HG03354 (cell line): ENCODE data around the gene CHN1.

Source experiments
- ATAC-seq: cut with Tn5 transposase; IDR thresholded peaks from one replicate; pipeline ENCODE4 v1.9.1; 2021; ENCODE audit warnings: mild to moderate bottlenecking; ENCODE audit not compliant: unreplicated experiment, poor library complexity, severe bottlenecking

Gene CHN1

DNA sequence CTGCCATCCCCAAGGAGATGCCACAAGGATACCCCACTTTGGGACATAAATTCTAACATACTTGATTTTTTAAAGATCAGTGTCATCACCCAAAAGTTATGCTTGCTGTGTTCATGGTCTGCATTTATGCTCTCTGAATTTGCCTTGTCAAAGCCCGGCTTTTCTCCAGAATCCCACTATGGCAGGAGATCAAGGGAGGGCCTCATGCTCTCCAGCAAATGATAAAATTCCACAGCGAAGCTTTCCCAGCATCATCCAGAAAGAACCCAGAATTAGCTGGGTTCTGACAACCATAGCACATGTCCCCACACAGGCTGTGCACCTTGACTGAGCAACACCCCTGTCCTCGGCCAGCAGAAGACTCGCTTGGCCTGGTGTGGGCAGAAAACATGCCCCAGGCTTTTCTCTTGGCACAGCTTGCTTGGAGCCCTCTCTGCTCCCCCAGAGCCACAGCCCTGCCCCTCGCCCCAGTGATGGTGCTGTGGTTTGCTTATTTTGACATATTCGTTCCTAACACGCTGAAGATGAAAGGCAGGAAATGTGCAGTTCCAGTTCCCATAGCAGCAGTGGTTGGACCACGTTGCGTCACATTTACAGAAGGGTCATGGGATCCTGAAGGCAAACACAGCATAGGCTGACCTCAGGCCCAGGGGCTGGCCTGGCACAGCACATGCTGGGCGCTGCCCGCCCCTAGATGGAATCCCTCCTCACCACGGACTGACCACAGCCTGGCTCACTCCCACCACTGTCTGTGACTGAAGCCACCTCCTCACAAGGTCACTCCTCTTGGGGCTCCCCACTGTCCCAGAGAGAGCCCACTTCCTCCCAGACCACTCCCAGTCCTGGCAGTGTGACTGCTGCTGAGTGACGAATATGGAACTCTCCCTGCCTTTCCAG is 226.8 kb downstream of the CHN1 start:
- ATAC-seq, result peak; percentile 60

GRCh38 chr2:174777347-174778084 is 227.7 kb downstream of the CHN1 start:
- ATAC-seq, result no peak

DNA sequence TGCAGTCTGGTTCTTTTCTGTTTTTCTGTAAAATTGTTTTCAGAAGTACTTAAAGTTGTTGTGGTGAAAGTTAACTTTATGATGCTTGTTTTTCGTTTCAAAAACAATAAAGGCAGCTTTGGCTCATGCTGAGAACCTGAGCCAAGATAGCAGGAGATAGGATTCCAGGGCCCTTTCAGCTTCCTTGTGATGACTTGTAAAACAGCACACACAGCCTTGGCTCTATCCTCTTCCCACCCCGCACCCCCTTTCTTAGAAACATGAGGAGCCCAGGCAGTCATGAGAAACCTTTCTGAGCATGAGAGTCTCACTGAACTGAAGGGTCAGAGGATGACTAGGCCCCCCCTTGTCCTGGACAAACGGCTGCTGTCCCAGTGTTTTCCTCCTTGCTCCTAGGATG is 228.5 kb downstream of the CHN1 start:
- ATAC-seq, result no peak

- no peak for ATAC-seq
These were observed 229.0 kb downstream of the CHN1 start for GRCh38 chr2:174776223-174776622.

DNA sequence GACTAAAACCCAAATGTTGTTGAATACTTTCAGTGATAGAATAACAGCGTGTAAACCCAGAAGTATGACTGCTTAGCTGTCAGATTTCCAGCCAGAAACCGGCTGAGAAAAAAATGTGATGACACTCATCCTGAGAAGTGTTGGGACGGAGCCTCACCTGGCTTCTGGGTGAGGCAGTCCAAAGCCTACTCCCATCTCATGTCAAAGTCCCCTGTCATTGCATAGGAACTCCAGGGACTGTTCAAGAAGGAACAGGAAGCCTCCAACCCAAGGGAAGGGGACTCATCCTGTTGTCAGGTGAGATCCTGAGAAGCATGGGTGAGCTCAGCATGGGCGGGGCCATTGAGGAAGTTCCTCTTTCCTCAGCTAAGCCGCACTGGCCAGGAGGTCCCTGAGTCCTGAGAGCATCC is 229.6 kb downstream of the CHN1 start:
- no peak for ATAC-seq

DNA sequence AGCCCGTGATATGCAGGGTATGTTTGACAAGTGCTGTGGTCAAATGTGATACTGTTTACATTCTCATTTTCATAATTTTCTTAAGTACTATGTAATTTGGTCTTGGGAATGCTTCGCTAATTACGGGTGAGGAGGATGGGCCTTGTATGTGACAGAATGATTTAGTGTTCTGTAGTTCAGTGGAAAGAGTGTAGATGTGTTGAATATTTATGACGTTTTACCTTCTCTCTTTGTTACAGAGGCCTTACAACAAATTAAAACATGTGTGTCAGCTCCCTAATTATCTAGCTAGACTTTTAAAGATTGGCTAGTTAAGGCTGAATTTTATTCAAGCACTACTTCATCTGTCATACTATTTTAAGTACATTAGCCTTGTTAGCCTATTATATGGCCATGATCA is 230.3 kb downstream of the CHN1 start:
- ATAC-seq, result no peak

DNA sequence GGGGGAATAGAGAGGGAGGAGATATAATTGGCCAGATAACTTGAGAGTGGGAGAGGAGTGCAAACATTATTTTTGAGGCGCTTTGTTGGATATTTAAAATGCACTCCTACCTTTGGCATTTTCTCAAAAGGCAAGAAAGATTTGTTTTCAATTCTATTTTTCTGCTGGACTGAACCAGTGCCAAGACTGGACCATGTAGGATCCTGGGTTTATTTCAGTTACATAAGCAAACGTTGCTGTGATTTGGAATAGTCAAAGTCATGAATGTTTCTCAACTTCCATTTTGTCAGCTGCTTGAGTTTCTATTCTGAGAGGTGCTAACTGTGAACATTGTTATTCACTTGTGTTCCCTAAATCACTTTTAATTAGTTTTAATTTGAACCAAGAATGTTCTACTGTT is 232.0 kb downstream of the CHN1 start:
- no peak for ATAC-seq

GRCh38 chr2:174772472-174772801 is 232.7 kb downstream of the CHN1 start:
- ATAC-seq, result no peak

DNA sequence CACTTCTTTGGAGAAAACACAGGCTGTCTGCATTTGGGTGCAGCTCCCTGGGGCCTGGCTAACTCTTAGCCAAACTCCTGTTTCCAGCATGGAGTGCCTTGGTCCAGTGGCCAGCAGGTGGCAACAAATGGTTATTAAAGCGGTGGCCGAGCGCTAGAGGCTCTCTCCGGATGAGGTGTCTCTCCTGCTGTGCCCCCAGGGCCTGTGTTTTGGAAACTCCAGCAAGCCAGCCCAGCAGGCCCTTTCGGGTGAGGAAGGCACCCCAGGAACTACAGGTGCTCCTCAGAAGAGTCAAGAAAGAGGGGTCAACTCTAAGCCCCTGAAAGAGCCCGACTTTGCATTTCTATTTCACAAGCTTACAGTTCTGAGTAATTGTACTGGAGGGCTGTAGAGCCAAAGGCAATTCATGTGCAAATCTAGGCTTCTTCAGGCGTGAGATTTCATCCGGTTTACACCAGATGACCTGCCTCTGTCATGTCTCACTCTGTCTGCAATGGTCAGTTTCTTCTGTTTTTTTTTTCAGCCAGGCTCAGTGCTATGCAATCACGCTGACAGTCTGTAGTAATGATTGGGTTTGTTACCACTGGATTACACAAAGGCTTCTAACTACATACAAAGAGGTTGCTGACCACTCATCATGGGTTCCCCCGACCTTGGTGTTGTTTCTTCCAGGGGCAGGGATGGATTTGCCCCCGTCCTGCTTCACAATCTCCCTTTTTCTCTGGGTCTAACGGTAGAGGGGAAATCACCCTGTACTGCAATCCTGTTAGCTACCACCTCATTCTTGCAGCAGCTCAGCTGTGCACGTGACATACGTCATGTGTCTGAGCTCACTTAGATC is 233.3 kb downstream of the CHN1 start:
- peak; percentile 87 for ATAC-seq

DNA sequence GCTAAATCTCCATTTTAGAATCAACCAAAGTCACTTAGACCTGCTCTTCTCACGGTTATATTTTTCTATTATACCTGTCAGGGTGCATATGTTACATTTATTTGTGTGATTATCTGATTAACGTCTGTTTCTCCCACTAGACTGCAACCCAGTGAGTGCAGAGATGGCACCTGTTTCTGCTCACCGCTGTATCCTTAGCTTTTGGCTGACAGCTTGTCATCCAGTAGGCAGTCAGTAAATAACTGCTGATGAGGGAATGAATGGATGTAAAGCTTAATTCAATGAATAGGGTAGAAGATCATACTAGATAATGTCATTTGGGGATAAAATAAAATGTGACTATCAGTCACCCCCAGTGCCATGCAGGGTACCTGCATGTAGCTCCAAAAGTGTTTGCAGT is 234.0 kb downstream of the CHN1 start:
- ATAC-seq, result no peak

GRCh38 chr2:174768557-174768956 is 236.6 kb downstream of the CHN1 start:
- ATAC-seq, result no peak

- ATAC-seq, result no peak
These were observed 238.9 kb downstream of the CHN1 start for GRCh38 chr2:174766271-174766670.

GRCh38 chr2:174765576-174765975 is 239.6 kb downstream of the CHN1 start:
- no peak for ATAC-seq

- ATAC-seq, result peak; percentile 59
These were observed 240.6 kb downstream of the CHN1 start, which contains the start of gene CHRNA1 for GRCh38 chr2:174764280-174765255. CHRNA1 (minus strand) TSS chr2:174764472; CDS start chr2:174764394, 78 bp downstream.

- ATAC-seq, result no peak
These were observed 241.4 kb downstream of the CHN1 start for GRCh38 chr2:174763780-174764179.

DNA sequence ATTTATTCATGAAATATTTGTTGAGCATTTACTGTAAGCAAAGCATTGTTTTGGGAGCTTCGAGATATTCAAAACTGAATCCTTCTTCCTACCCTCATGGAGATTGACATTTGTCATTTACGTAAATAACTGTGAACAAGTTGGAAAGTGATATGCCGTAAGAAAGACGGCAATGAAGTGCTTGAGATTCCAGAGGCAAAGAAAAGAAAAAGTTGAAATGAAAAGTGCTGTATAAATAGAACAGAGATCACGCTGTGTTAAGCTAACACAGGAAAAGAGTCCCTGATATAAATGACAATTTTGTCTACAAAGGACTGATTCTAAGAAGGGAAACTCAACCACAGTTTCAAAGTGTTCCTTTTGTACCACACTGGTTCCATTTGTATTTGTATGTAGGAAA is 242.7 kb downstream of the CHN1 start:
- no peak for ATAC-seq

- no peak for ATAC-seq
These were observed 243.3 kb downstream of the CHN1 start for GRCh38 chr2:174761837-174762236.

- ATAC-seq, result no peak
These were observed 244.2 kb downstream of the CHN1 start for GRCh38 chr2:174760845-174761473.
